ENCODE results near the gene STX18. TPM values are rescaled to one million over a fixed set of nuclear protein-coding genes. Genes with fewer than 3 reads are reported as not detected.
"Not testable (repeated sequence)": the region's sequence is repeated elsewhere in the genome, so short reads cannot be mapped to it uniquely, and the experiment has no call there.

STX18 gene
- total RNA-seq, result 10 to 100 TPM; 18.7 to 19.5 TPM
- long read RNA-seq, donor 1, transcript STX18-201 (11 exons, 2,138 nt), result major isoform, 7 of 9 reads
- long read RNA-seq, donor 1, partial matches to known transcripts, result 0 of 9 reads
- long read RNA-seq, donor 1, other reads (novel, unspliced or antisense), result 2 of 9 reads
- long read RNA-seq, donor 2, transcript STX18-201 (11 exons, 2,138 nt), result major isoform, 79 of 91 reads
- long read RNA-seq, donor 2, partial matches to known transcripts, result 1 of 91 reads
- long read RNA-seq, donor 2, other reads (novel, unspliced or antisense), result 11 of 91 reads

DNA sequence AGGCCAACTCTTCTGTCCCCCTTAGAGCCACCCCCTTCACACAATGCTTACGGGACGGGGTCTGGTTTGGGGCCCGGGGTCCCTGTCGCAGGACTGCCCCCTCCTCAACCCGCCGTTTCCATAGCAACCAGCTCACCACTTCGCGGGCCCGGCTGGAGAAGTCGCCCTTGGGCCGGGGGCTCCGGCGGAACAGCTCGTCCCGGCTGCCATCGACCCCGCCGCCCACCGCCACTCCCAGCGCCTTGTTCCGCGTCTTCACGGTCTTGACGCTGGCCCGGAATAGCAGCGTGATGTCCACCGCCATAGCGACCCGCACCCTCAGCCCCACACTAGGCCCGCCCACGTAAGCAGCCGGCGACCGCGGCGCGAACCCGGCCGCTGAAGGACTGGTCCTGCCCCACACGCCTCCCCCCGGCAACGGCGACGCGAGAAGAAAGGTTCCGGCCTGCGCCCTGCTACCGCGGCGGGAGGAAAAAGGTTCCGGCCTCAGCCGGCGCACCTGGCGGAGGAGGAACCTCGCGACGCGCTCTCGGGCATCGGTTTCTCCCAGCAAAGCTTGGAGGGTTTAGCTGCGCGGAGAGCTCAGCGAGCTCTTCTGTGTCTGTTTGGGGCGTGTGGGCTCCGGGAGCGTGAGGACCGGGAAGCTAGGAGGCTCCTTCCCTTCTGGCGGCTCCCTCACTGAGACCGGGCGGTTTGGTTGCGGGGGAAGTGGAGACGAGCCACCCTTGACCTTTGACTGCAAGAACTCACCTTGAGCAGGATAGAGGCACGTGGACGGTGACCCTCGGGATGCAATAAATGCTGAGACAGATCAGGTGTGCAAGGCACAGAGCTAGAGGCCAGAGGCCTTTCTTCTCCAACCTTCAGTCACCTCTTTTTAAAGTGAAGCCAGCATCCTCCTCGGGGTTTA, at the start of gene STX18:
Gene STX18 (minus strand): TSS at position 388 of the 910 bp plus-strand sequence. CDS start 84 bp downstream, at position 304.
- peak; percentile 96 for DNase-seq (ENCODE audit: low spot score)
- intact Hi-C loops (cut with DNase I), result no loop called here

DNA sequence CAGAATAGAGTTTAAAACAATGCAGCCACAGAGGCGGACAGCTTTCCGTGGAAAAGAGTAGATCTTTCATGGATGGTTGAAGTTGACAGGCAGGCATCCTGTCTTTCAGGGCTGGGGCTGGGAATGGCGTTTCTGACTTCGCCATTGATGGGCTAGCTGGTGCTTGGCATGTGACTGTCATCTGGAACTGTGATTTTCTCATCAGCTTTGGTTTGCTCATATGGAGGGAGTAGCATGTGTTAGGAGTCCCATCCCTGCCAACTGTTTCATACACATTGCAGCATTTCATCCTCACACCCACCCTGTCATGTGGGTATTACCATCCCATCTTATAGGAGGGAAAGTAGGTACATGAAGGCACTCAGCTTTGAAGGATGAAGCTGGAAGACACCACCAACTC, 49.2 kb upstream of the STX18 start:
- intact Hi-C loops (cut with DNase I), result no loop called here
- no peak for DNase-seq (ENCODE audit: low spot score)

DNA sequence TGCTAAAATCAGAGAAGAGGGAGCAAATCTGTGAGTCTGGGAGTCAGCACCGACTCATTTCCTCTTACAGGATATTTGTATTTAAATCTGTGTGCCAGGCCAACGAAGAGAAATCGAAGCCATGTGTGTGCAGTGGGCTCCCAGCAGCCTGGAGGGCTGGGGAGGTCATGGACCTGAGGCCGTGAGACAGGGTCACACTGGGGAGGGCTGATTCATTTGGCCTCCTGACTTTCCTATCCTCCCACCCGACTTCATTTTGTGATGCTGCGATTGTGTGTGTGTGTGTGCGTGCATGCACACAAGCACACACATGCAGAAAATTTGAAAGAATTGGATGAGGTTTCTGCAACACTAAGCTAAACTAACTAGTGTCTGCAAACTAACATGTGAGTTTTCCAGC, 48.7 kb upstream of the STX18 start:
- no peak for DNase-seq (ENCODE audit: low spot score)

DNA sequence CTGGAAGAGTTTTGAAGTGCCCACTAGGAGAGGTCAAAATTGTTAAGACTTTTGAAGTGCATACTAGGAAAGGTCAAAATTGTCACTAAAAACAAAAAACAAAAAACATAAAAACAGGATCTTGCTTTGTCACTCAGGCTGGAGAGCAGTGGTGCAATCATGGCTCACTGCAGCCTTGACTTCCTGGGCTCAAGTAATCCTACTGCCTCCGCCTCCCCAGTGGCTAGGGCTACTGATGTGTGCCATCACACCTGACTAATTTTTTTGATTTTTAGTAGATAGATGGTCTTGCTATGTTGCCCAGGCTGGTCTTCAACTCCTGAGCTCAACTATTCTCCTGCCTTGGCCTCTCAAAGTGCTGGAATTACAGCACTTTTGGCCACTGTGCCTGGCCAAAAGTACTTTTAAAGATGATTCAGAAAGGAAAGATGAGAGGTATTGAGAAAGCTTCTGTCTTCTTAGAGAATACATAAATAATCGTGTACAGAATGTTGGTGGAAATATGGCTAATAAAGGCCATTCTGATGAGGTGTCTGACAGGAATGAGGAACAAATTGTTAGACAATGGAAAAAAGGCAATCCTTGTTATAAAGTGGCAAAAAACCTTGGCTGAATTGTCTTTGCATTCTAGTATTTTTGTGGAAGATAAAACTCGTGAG, 43.3 kb upstream of the STX18 start:
- DNase-seq (ENCODE audit: low spot score), result no peak
- intact Hi-C loops (cut with DNase I), result no loop called here

More for the DNA sequence above, 48.7 kb upstream of the STX18 start:
- intact Hi-C loops (cut with DNase I), result no loop called here

DNA sequence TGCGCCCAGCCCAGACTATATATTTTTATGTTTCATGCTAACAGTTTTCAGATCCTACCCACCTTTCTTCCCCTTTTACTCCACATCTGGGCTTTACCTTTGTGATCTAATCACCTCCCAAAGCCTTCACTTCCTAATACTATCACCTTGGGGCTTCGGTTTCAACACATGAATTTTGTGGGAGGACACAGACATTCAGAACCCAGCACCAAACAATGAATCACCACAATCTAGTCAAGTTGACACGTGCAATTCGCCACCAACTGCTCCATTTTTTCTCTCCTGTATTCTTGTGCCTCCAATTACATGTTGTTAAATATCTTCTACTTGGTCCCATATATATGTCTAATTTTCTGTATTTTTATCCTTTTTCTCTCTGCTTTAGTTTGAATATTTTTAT, 41.8 kb upstream of the STX18 start:
- intact Hi-C loops (cut with DNase I), result no loop called here
- no peak for DNase-seq (ENCODE audit: low spot score)

DNA sequence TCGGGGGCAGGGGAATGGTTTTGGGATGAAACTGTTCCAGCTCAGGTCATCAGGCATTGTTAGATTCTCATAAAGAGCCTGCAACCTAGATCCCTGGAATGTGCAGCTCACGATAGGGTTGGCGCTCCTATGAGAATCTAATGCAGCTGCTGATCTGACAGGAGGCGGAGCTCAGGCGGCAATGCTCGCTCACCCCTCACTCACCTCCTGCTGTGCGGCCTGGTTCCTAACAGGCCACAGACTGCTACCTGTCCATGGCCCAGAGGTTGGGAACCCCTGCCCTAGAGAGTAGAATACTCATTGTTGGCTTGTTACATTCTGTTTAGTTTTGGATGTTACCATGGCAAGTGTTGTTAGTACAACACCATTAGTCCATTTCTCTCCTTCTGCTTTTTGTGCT, 40.8 kb upstream of the STX18 start:
- no peak for DNase-seq (ENCODE audit: low spot score)
- intact Hi-C loops (cut with DNase I), result no loop called here

DNA sequence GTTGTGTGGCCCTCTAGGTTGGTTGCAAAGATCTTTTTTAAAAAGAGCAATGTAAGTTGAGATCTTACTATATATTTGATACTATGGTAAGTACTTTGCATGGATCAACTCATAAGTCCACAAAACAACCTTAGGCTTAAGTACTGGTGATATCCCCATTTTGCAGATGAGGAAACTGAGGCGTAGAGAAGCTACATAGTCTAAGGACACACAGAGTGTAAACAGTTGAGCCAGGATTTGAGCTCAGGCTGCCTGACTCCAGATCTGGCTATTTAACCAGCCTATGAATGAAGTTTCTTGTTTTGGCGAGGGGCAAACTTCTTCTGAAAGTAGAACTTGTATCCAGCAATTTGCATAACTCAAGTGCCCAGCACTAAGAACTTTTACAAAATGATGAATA, 38.6 kb upstream of the STX18 start:
- intact Hi-C loops (cut with DNase I), result no loop called here
- no peak for DNase-seq (ENCODE audit: low spot score)

DNA sequence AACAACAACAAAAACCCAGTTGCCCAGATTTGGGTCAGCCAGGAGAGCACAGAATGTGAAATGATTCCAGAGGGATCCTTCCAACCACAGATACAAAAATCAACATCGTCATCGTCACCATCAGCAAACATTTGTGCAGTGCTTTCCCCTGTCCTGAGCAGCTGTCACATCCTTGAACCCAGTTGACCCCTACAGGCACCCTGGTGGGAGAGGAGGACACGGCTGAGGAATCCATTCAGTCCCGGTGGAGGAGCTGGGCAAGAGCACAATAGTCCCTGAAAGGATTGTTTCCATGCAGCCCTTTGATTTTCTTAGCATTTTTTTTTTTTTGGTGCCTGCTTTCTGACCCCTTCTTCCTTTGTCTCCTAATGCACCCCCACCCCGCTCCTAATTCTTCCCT, 37.1 kb upstream of the STX18 start:
- intact Hi-C loops (cut with DNase I), result no loop called here
- no peak for DNase-seq (ENCODE audit: low spot score)

DNA sequence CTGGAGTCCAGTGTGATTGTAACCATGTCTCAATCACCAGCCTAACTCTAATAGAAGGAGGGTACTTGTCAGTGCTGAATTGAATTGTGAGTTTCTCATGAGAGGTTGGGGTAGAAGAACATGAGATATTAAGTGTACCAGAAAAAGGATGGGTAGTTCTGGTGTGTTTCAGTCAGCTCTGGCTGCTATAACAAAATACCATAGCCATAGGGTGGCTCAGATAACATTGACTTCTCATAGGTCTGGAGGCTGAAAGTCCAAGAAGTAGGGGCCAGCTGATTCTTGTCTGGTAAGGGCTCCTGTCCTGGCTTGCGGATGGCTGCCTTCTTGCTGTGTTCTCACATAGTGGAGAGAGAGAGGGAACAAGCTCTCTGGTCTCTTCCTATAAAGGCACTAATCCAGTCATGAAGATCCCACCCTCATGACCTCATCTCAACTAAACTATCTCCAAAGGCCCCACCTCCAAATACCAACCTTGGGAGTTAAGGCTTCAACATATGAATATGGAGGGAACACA, 35.6 kb upstream of the STX18 start:
- DNase-seq (ENCODE audit: low spot score), result no peak
- intact Hi-C loops (cut with DNase I), result no loop called here

DNA sequence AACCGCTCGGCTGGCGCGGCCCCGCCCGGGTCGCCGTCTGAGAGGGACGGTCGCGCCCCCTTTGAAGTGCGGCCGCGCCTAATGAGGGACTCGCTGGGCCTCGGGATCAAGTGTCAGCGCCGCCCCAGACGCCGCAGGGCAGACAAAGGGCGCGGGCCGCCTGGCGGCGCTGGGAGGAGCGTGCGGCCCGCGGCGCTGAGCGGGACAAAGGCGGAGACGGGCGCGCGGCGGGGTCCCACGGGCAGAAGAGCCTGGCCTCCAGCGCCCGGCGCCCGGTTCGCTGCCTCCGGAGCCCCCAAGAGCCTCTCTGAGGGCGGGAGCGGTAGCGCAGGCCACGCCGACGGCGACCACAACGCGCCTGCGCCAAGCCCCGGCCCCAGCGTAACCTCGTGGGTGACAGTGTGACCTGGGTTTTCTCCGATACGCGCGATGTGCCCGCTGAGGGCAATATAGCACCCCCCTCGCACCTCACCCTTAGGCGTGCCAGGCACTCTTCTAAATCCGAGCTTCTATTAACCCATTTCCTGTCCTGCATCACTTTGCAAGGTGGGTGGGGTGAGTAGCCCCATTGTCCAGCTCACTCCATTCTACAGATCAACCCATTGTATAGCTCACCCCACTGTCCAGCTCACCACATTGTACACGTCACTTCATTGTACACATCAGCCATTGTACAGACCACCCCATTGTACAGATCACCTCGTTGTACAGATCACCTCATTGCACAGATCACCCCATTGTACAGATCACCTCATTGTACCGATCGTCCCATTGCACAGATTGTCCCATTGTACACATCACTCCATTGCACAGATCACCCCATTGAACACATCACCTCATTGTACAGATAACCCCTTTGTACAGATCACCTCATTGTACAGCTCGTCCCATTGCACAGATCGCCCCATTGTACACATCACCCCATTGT, 33.7 kb upstream of the STX18 start:
- DNase-seq (ENCODE audit: low spot score), result peak; percentile 89
- intact Hi-C loops (cut with DNase I), result no loop called here

DNA sequence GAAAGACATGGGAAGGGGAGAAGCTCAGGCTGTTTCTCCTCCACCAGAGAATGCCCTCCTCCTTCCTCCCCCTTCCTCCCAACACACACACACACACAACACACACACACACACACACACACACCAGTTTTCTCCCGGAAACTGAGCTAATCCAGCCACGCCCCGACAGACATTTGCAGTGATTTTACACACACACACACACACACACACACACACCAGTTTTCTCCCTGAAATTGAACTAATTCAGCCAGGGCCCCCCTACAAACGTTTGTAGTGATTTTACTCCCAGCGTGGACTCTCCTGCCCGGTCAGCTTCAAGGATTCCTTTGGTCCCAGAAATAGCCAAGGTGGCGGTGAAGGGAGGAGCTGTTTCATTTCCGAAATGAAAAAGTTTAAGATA, 32.9 kb upstream of the STX18 start:
- peak; percentile 87 for DNase-seq (ENCODE audit: low spot score)
- intact Hi-C loops (cut with DNase I), result no loop called here

DNA sequence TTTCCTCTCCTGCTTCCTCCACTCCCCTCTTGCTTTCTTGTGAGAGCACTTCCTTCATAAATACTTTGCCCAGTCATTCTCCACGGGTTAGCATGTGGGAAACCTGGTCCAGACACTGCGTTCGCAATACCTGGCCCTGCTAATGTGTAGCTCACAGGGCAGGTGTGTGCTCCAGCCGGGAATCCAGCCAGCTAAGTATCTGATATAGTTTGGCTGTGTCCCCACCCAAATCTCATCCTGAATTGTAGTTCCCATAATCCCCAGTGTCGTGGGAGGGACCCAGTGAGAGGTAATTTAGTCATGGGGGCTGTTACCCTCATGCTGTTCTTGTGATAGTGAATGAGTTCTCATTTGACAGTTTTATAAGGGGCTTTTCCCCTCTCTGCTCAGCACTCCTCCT, 32.2 kb upstream of the STX18 start:
- intact Hi-C loops (cut with DNase I), result no loop called here

DNA sequence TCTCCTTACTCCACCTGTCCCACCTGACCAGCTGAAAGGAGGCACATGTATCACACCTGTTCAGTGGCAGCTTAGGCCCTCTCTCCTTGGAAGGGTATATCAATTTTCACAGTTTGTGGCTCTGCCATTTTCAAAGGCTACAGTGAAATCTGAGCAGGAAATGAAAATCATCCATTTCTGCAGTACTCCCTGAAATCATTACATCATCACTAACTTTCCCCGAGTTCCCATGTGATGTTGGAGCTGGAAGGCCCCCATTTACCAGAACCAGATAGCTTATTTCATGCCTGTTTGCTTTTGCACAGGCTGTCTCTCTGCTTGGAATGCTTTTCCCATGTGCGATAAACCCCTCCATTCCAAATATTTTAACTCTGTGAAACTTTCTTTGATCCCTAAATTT, 31.0 kb upstream of the STX18 start:
- intact Hi-C loops (cut with DNase I), result no loop called here
- DNase-seq (ENCODE audit: low spot score), result no peak

More for the DNA sequence above, 32.2 kb upstream of the STX18 start:
- no peak for DNase-seq (ENCODE audit: low spot score)

DNA sequence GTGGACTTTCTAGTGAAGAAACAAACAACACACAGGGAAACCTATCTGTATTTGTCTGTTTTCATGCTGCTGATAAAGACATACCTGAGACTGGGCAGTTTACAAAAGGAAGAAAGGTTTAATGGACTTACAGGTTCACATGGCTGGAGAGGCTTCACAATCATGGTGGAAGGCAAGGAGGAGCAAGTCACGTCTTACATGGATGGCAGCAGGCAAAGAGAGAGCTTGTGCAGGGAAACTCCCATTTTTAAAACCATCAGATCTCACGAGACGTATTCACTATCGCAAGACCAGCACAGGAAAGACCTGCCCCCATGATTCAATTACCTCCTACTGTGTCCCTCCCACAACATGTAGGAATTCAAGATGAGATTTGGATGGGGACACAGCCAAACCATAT, 28.0 kb upstream of the STX18 start:
- DNase-seq (ENCODE audit: low spot score); intact Hi-C loops (cut with DNase I): not testable (repeated sequence)

DNA sequence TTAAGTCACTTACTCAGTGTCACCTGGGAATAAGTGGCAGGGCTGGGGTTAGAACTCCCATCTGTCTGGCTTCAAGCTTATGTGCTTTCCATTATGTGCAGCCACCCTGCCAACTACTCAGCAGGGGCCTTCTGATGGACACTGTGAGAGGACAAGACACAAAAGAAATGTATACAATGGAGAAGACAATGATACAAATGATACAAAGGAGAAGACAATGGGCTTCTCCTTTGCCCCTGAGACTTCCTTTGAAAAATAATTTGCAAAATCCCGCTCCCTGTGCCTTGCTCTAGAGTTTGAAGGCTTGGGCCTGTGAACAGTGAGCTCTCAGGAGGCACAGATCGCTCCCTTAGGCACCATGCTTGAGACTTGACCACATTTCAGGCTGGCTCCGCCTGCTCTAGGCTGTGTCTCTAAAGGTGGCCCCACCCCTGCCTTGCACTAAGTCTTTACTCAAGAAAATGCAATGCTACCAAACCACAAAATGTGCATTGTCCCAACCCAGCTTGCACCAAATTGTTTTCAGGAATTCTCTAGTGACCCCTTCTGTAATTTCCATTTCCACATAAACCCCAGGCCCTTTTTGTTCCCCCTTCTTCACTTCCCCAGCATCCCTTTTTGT, 27.1 kb upstream of the STX18 start:
- intact Hi-C loops (cut with DNase I), result no loop called here
- no peak for DNase-seq (ENCODE audit: low spot score)

DNA sequence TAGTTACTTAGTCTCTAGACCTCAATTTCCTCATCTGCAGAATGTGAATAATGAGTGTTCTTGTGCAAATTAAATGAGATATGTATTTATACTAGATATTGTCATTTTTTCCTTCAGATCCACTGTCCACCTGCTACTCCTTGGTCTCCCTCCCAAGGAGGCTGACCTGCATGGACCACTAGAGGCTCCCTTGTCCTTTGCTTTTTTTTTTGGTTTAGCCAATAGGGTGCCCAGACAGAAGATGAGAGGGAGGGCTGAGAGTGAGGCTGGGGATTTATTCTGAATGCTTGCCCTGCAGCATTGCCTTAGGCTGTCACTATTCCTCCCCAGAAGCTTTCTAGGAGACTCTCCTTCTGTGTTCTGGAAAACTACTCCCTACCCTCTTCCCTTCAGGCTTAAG, 24.5 kb upstream of the STX18 start:
- intact Hi-C loops (cut with DNase I); DNase-seq (ENCODE audit: low spot score): not testable (repeated sequence)

DNA sequence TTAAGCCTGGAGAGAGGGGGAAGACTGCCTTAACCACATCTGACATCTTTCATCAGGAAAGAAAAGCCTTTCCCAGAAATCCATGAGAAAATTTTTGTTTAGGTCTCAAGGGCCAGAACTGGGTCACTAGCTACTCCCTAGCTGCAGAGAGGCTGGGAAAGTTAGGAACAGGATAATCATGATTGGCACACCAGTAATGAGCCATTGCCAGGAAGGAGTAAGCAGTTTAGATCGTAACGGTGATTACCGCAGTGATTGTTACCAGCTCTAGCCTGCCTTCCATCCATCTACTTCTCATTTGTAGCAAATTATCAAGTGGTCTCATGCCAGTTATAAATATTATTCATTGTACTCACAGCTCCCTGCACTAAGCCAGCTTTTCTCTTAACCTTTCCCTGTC, 22.7 kb upstream of the STX18 start:
- no peak for DNase-seq (ENCODE audit: low spot score)
- intact Hi-C loops (cut with DNase I), result no loop called here

DNA sequence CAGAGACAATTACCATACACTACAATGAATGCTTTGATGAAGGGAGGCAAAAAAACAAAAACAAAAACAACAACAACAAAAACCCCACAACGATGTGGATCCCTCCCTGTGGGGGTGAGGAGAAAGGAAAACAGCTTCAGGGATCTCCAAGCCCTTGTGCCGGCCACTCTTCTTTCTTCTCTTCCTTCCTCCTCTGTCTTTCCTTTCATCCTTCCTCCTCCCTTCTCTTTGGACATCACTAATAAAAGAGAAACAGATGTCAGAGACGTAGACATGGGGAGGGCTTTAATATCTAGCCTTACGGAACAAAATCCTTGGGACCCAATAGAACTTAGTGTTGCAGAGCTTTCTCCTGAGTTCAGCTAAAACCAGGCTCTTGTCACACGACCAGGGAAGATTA, 18.8 kb upstream of the STX18 start:
- intact Hi-C loops (cut with DNase I), result no loop called here
- DNase-seq (ENCODE audit: low spot score), result no peak

DNA sequence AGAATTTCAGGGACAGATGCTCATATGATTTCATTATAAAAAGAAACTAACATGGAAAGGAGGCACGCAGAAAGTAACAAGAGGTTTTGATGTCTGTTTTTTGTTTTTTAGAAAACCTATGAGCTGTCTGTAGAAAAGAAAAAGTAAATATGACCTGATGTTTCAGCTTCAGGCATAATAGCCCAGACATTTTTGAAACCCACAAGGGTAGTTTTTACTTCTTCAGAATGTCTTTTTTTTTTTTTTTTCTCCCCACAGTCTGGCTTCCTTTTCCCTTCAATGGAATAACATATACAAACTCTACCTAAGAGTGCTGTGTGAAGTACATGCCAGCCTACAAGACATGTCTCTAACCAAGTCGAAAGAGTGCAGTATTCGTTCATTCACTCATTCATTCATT, 18.3 kb upstream of the STX18 start:
- no peak for DNase-seq (ENCODE audit: low spot score)
- intact Hi-C loops (cut with DNase I), result no loop called here

Measured in posterior vena cava (tissue), 2 donors.